Measurements from ENCODE around the gene RUVBL1.

Gene RUVBL1

GRCh38 chr3:128081226-128081625, 42.4 kb downstream of the RUVBL1 start:
- DNase-seq, result no peak

GRCh38 chr3:128080323-128081080, 43.1 kb downstream of the RUVBL1 start:
- DNase-seq, result no peak

- DNase-seq, result no peak
These were observed 43.8 kb downstream of the RUVBL1 start for GRCh38 chr3:128079823-128080222.

- no peak for DNase-seq
These were observed 44.7 kb downstream of the RUVBL1 start for GRCh38 chr3:128078875-128079274.

GRCh38 chr3:128078322-128078721, 45.3 kb downstream of the RUVBL1 start:
- DNase-seq, result no peak

GRCh38 chr3:128077665-128078064, 45.9 kb downstream of the RUVBL1 start:
- no peak for DNase-seq

- DNase-seq, result no peak
These were observed 46.4 kb downstream of the RUVBL1 start for GRCh38 chr3:128077202-128077624.

- peak in 1 of 4 experiments; percentile 19 for DNase-seq
These were observed 47.0 kb downstream of the RUVBL1 start for GRCh38 chr3:128076483-128077201.

GRCh38 chr3:128075522-128076482, 47.8 kb downstream of the RUVBL1 start:
- DNase-seq, result peak; percentile 76 to 84 (median 79)

- no peak for DNase-seq
These were observed 48.6 kb downstream of the RUVBL1 start for GRCh38 chr3:128074851-128075521.

- no peak for DNase-seq
These were observed 49.8 kb downstream of the RUVBL1 start for GRCh38 chr3:128073807-128074206.

GRCh38 chr3:128073185-128073725, 50.4 kb downstream of the RUVBL1 start:
- no peak for DNase-seq

- no peak for DNase-seq
These were observed 51.0 kb downstream of the RUVBL1 start for GRCh38 chr3:128072454-128073184.

- DNase-seq, result no peak
These were observed 51.7 kb downstream of the RUVBL1 start for GRCh38 chr3:128071771-128072453.

GRCh38 chr3:128070898-128071591, 52.6 kb downstream of the RUVBL1 start:
- DNase-seq, result no peak

GRCh38 chr3:128069271-128069670, 54.3 kb downstream of the RUVBL1 start:
- no peak for DNase-seq

- no peak for DNase-seq
These were observed 55.4 kb downstream of the RUVBL1 start for GRCh38 chr3:128068156-128068620.

- DNase-seq, result no peak
These were observed 56.1 kb downstream of the RUVBL1 start for GRCh38 chr3:128067489-128067888.

GRCh38 chr3:128066676-128067075, 56.9 kb downstream of the RUVBL1 start:
- DNase-seq, result no peak

- no peak for DNase-seq
These were observed 57.5 kb downstream of the RUVBL1 start for GRCh38 chr3:128066114-128066513.
